SK-N-SH treated with all-trans-retinoic acid at 6 μM for 48 hours (cell line): Measurements from ENCODE around the gene HMGB4.

Experiments used
- ATAC-seq: fragments of 200-7000 bp; cut with Tn5 transposase; 3 replicates; pipeline ENCODE4 v1.9.1; 2020; ENCODE audit warnings: mild to moderate bottlenecking, moderate library complexity
- ARNTL ChIP-seq: fragments of 450-650 bp; formaldehyde crosslinking; IDR thresholded peaks from 2 replicates; pipeline ENCODE4 v1.5.0; 2020; ENCODE audit warnings: low read depth, mild to moderate bottlenecking, moderate library complexity, borderline replicate concordance
- BACH2 ChIP-seq: fragments of 250-450 bp; sonication (Bioruptor Pico); IDR thresholded peaks from 2 replicates; pipeline ENCODE4 v1.9.0; 2021; ENCODE audit warnings: mild to moderate bottlenecking, borderline replicate concordance
- CREB5 ChIP-seq: fragments of 250-450 bp; sonication (Bioruptor Pico); IDR thresholded peaks from 2 replicates; pipeline ENCODE4 v1.5.1; 2020; ENCODE audit warnings: low read depth, mild to moderate bottlenecking, moderate library complexity
- CSDC2 ChIP-seq: fragments of 250-450 bp; sonication (Bioruptor Pico); IDR thresholded peaks from 2 replicates; pipeline ENCODE4 v1.5.0; 2020; ENCODE audit warnings: mild to moderate bottlenecking, moderate library complexity
- CSRNP3 ChIP-seq: fragments of 250-450 bp; sonication (Bioruptor Pico); IDR thresholded peaks from 2 replicates; pipeline ENCODE4 v1.5.1; 2021; ENCODE audit warnings: mild to moderate bottlenecking, moderate library complexity
- ESRRG ChIP-seq: fragments of 250-450 bp; sonication (Bioruptor Pico); IDR thresholded peaks from 2 replicates; pipeline ENCODE4 v1.6.1; 2021; ENCODE audit warnings: mild to moderate bottlenecking
- OSR1 ChIP-seq: fragments of 250-450 bp; sonication (Bioruptor Pico); IDR thresholded peaks from 2 replicates; pipeline ENCODE4 v1.8.0; 2022; ENCODE audit warnings: moderate library complexity, mild to moderate bottlenecking, inconsistent platforms
- POU6F1 ChIP-seq: fragments of 250-450 bp; sonication (Bioruptor Pico); IDR thresholded peaks from 2 replicates; pipeline ENCODE4 v1.8.0; 2021; ENCODE audit warnings: low read depth, mild to moderate bottlenecking, moderate library complexity, borderline replicate concordance
- PPARA ChIP-seq: fragments of 250-450 bp; sonication (Bioruptor Pico); IDR thresholded peaks from 2 replicates; pipeline ENCODE4 v1.5.0; 2020; ENCODE audit warnings: mild to moderate bottlenecking, borderline replicate concordance
- RARB ChIP-seq: fragments of 250-450 bp; sonication (Bioruptor Pico); IDR thresholded peaks from 2 replicates; pipeline ENCODE4 v1.8.0; 2021; ENCODE audit warnings: mild to moderate bottlenecking, moderate library complexity
- SNAI2 ChIP-seq: fragments of 250-450 bp; sonication (Bioruptor Pico); IDR thresholded peaks from 2 replicates; pipeline ENCODE4 v1.5.0; 2020; ENCODE audit warnings: mild to moderate bottlenecking, moderate library complexity
- TCF4 ChIP-seq: fragments of 250-450 bp; sonication (Bioruptor Pico); IDR thresholded peaks from 2 replicates; pipeline ENCODE4 v1.8.0; 2021; ENCODE audit warnings: mild to moderate bottlenecking, moderate library complexity, borderline replicate concordance
- TOX ChIP-seq: fragments of 250-450 bp; sonication (Bioruptor Pico); IDR thresholded peaks from 2 replicates; pipeline ENCODE4 v1.8.0; 2021; ENCODE audit warnings: mild to moderate bottlenecking, moderate library complexity, borderline replicate concordance
- TSHZ2 ChIP-seq: fragments of 250-450 bp; sonication (Bioruptor Pico); IDR thresholded peaks from 2 replicates; pipeline ENCODE4 v1.5.0; 2020; ENCODE audit warnings: mild to moderate bottlenecking, moderate library complexity
- ZC3H10 ChIP-seq: fragments of 250-450 bp; sonication (Bioruptor Pico); IDR thresholded peaks from 2 replicates; pipeline ENCODE4 v1.5.1; 2021; ENCODE audit warnings: mild to moderate bottlenecking, moderate library complexity
- ZFP3 ChIP-seq: fragments of 250-450 bp; sonication (Bioruptor Pico); IDR thresholded peaks from 2 replicates; pipeline ENCODE4 v1.5.0; 2020; ENCODE audit warnings: mild to moderate bottlenecking, moderate library complexity
- ZFP30 ChIP-seq: fragments of 450-650 bp; formaldehyde crosslinking; IDR thresholded peaks from 2 replicates; pipeline ENCODE4 v1.5.0; 2022; ENCODE audit warnings: mild to moderate bottlenecking, moderate library complexity
- ZNF70 ChIP-seq: fragments of 450-650 bp; formaldehyde crosslinking; IDR thresholded peaks from 2 replicates; pipeline ENCODE4 v1.5.0; 2020; ENCODE audit warnings: mild to moderate bottlenecking, moderate library complexity
- ZNF8 ChIP-seq: fragments of 450-650 bp; formaldehyde crosslinking; IDR thresholded peaks from 2 replicates; pipeline ENCODE4 v1.5.0; 2020; ENCODE audit warnings: mild to moderate bottlenecking, moderate library complexity

Gene HMGB4

GRCh38 chr1:33903210-33903589 lies 39.3 kb downstream of the HMGB4 start:
- ATAC-seq, result no peak

GRCh38 chr1:33905241-33905640 lies 41.4 kb downstream of the HMGB4 start:
- no peak for TF ChIP-seq ARNTL (CRISPR knock-in tag)
- no peak for TF ChIP-seq CREB5 (CRISPR knock-in tag)
- no peak for TF ChIP-seq CSDC2 (CRISPR knock-in tag)
- no peak for ATAC-seq

More at GRCh38 chr1:33903210-33903589, 39.3 kb downstream of the HMGB4 start:
- no peak for TF ChIP-seq ZNF70 (CRISPR knock-in tag)
- TF ChIP-seq BACH2 (CRISPR knock-in tag), result no peak
- TF ChIP-seq ESRRG (CRISPR knock-in tag), result no peak
- TF ChIP-seq ZFP30 (CRISPR knock-in tag), result no peak
- TF ChIP-seq ZNF8 (CRISPR knock-in tag), result no peak
- TF ChIP-seq ZC3H10 (CRISPR knock-in tag), result no peak
- no peak for TF ChIP-seq CSRNP3
- TF ChIP-seq RARB (CRISPR knock-in tag), result no peak
- TF ChIP-seq ARNTL (CRISPR knock-in tag), result no peak
- TF ChIP-seq POU6F1 (CRISPR knock-in tag), result no peak
- no peak for TF ChIP-seq TSHZ2
- TF ChIP-seq ZFP3 (CRISPR knock-in tag), result no peak
- no peak for TF ChIP-seq SNAI2 (CRISPR knock-in tag)
- no peak for TF ChIP-seq PPARA
- TF ChIP-seq CREB5 (CRISPR knock-in tag), result no peak
- no peak for TF ChIP-seq TOX (CRISPR knock-in tag)
- TF ChIP-seq, all 23 proteins: peak for 0

- no peak for TF ChIP-seq SNAI2 (CRISPR knock-in tag)
- TF ChIP-seq ZC3H10 (CRISPR knock-in tag), result no peak
- no peak for TF ChIP-seq ZFP30 (CRISPR knock-in tag)
- ATAC-seq, result no peak
Observed at GRCh38 chr1:33906156-33906555, 42.3 kb downstream of the HMGB4 start.

GRCh38 chr1:33908324-33908956 lies 44.6 kb downstream of the HMGB4 start:
- ATAC-seq, result no peak
- TF ChIP-seq PPARA, result no peak
- no peak for TF ChIP-seq BACH2 (CRISPR knock-in tag)
- TF ChIP-seq SNAI2 (CRISPR knock-in tag), result no peak
- no peak for TF ChIP-seq ZC3H10 (CRISPR knock-in tag)
- TF ChIP-seq OSR1 (CRISPR knock-in tag), result no peak
- no peak for TF ChIP-seq ZFP30 (CRISPR knock-in tag)
- no peak for TF ChIP-seq TCF4 (CRISPR knock-in tag)
- no peak for TF ChIP-seq RARB (CRISPR knock-in tag)
- TF ChIP-seq CREB5 (CRISPR knock-in tag), result no peak
- TF ChIP-seq CSDC2 (CRISPR knock-in tag), result no peak
- no peak for TF ChIP-seq ESRRG (CRISPR knock-in tag)
- no peak for TF ChIP-seq CSRNP3
- no peak for TF ChIP-seq TSHZ2
